GM21390 (cell line): Measurements from ENCODE around the gene ADAMTS6.

Source experiments
- ATAC-seq: cut with Tn5 transposase; IDR thresholded peaks from one replicate; pipeline ENCODE4 v1.9.1; 2021; ENCODE audit not compliant: unreplicated experiment

The ADAMTS6 gene

DNA sequence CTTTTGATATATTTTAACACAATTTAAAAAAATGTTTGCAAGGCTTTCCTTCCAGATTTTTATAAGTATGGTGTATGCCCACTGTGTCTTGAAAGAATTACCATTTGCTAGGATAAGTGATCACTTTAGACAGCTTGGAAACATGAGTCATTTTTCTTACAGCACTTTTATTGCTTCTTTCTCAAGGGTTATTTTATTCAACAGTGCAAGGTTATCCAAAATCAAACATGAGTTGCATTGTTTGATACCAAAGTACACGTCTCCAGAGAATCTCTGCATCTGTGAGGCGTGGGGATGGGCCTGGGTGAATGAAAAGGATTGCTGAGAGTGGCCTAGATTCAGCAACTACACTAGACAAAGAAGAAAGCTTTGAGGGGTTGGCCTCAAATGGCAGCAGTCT lies 329.6 kb downstream of the ADAMTS6 start:
- ATAC-seq = no peak

DNA sequence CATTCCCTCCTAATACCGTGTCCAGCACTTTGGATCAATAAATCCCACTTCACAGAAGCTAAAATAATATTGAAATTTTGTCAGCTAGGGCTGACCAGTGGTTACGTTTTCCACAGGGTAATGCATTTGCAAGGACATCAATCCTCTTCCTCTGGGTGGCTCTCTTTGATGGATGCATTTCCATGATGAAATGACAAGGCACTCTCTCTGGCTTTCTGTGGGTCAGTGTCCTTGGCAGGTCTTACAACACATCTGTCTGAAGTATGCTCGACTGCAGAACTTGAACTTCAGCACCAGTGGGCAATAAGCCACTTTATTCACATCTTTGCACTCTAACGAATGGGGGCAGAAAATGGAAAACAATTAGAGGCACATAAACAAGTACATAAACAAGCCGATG lies 330.1 kb downstream of the ADAMTS6 start:
- ATAC-seq = no peak

DNA sequence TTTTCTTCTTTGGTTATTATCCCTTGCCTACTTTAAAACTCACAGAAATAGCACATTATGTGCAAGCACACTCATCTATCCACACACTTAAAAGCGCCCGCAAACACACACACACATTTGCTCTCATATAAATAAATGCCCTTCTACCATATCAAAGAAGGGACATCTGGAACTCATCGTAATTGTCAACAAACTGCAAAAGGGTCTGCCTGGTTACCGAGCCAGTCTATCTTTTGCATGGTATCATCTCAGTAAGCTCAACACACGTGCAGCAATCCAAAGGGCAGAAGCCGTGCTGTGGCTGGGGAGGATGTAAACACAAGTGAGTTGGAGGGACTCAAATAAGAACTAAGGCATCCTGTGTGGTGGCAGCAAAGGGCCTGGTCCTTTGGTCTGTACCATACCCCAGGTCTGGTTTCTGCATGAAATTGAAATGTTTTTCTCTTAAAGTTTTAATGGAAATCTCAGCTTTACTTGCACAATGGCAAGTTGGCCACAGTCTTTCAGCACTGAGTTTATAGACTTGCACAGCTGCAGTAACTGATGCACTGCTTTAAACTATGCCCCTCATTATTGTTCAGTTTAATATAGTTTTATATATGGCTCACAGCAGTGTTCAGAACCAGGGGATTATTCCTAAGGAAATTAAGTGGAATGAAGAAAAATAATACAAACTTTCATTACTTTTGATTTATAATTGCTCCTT lies 331.0 kb downstream of the ADAMTS6 start:
- no peak for ATAC-seq

DNA sequence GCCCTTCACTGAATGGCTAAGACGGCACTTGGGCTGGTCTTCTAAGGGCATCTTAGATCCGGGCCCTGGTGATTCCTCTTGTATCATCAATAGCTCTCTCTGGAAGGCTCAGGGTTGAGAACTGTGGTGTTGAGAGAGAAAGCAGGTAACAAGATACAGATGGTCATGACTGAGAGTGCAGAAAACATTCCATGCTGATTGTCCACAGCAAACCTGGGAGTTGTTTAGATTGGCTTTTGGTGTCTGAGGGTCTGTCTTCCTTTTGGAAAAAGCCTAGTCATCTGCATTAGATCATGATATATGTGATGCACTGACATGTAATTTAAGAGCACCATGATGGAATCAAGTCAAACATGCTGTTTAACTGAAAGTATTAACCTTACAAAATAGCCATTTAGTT lies 331.9 kb downstream of the ADAMTS6 start:
- no peak for ATAC-seq

DNA sequence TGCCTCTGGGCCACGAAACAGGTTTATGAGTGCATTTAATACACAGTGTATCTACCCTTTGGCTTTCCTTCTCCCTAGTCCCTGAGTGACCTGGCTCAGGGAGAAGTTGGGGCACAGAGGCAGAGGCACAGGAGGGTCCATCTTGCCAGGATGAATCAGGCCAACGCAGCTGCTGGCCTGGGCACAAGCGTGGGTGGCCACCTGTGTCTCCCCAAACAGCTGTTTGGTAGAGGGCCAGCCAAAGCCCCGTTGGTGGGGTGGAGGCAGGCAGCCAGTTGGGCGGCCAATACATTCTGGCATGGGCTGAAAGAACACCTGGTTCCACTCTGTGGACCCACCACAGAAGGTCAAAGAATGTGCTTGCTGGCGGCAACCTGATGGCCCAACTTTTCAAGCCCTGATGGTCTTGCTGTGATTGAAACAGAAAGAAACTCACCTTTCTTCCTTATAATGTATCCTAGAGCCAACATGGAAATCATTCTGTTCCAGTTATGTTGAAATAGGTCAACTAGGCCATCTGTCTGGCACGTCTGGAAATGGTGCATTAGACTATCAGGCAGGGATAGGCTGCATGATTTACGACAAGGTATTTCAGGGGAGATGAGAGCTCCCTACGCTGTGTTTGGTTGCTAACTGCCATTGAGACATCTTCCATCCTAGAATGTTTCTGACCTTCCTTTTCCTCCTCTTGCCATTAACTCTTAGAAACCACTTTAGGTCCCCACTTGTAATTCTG lies 337.4 kb downstream of the ADAMTS6 start:
- no peak for ATAC-seq

DNA sequence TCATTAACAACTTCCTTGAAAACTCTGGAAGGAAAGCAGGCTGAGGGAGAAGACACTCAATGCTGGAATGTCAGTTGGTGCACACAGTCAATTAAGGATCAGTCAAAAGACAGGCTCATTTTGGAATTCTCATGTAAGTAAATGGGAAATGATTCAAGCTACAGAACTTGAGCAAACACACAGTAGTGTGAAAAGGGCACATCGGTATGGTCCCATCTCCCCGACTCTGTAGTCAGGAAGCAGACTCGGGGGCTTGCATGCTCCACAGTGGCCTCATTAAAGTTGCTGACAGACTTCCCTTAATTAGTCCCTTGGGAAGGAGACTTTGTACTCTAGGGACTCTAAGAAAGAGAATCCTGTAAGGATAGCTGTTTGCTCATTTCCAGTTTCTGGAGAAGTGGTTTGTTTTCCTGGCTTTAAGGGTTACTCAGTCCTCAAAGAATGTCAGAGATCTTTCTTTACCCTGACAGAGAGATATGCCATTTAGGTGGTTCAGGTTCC lies 339.2 kb downstream of the ADAMTS6 start:
- no peak for ATAC-seq

DNA sequence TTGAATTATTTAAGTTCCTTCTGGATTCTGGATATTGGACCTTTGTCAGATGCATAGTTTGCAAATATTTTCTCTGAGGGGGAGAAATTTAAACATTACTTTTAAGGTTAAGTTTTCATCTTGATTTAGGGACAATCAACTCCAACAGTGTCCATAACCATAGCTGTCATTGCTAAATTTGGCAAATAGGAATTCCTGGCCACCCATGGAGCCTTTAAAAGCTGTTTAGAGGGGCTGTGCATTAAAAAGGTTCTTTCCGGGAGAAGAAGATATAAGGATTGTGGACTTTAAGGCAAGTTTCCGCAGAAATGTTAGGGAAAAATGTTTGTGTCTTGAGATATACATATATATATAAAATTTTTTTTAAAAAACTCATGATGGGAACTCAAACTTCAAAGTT lies 339.7 kb downstream of the ADAMTS6 start:
- no peak for ATAC-seq

DNA sequence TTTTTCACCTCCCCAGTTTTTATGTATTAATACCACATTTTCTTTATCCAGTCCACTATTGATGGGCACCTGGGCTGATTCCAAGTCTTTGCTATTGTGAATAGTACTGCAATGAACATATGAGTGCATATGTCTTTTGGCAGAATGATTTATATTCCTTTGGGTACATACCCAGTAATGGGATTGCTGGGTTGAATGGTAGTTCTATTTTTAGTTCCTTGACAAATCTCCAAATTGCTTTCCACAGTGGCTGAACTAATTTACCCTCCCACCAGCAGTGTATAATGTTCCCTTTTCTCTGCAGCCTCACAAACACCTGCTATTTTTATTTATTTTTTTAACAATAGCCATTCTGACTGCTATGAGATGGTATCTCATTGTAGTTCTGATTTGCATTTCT lies 340.2 kb downstream of the ADAMTS6 start:
- no peak for ATAC-seq

DNA sequence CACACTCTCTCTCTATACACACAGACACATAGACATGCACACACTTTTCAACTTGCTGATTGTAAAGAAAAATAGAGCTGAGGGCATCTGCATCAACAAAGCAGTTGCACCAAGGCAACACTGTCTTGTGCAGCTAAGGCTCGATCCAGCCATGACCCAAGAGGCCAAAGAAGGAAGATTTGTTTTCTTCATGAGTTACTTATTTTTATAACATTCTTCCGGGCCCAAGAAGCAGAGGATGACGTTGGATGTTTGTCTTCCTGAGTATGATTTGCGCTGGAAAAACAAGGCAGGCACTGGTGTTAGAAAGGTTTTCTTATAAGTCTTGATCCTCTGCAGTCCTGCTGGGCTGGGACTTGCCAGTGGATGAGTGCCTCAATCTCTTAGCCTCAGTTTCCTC lies 344.1 kb downstream of the ADAMTS6 start:
- no peak for ATAC-seq

DNA sequence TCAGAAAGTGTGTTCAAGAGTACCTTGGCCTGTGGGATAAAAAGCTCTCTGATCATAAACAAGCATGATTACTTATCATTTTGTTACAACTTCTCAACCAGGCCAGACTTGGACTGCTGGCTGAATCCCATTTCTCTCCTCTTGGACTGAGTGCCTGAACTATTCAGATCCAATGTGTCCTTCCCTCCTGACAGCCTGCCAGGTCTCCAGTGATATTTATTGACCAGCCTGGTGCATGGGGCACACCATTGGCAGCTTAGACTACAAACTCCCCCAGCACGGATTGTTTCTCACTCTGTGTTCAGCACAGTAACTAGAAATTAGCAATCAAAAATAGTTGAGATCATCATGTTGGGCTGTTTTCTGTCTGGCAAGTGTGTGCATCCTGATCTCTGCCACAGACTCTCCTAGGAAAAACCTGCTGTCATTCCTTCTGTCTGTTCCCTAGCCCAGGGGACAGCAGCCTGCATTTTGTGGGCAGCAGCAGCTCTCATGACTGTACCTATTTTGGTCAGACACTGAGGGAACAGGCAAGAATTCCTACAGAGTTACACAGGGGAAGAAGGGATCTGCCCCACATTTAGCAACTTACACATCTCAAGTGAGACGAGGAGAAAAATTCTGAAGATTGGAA lies 348.1 kb downstream of the ADAMTS6 start:
- ATAC-seq = no peak

DNA sequence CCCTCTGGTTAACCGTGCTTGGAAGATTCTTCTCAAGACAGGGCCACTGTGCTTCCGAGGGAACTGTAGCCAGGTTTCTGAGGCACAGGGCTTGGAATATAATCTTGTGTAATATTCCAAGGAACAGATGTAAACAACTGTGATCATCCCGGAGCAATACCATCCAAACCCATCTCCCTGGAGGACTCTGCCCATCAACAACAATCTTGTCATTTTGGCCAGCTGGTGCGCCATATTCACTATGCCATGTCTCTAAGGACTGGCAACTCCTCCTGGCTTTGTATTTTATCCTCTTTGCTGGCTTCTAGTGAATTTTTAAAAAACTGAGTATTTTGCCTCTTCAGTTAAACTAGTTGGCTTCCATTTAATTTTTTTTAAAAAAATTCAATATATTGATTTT lies 349.3 kb downstream of the ADAMTS6 start:
- no peak for ATAC-seq

DNA sequence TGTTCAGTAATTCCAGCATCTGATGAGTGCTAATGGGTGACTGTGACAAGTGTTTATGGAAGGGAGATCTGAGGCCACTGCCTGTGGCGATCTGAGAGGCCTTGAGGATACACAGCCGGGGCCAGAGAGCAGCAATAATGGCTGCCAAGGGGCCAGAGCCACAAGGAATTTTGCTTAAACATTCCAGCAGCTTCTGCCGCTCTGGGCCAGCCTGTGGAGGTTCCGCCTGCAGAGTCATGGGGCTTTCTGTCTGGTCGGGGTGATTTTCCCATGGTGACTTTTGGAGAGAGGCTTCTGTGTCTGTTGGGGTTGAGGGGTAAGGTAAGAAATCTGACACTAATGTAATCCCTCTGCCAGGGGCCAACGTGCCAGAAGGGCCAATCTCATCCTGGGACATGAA lies 353.5 kb downstream of the ADAMTS6 start:
- ATAC-seq = no peak

DNA sequence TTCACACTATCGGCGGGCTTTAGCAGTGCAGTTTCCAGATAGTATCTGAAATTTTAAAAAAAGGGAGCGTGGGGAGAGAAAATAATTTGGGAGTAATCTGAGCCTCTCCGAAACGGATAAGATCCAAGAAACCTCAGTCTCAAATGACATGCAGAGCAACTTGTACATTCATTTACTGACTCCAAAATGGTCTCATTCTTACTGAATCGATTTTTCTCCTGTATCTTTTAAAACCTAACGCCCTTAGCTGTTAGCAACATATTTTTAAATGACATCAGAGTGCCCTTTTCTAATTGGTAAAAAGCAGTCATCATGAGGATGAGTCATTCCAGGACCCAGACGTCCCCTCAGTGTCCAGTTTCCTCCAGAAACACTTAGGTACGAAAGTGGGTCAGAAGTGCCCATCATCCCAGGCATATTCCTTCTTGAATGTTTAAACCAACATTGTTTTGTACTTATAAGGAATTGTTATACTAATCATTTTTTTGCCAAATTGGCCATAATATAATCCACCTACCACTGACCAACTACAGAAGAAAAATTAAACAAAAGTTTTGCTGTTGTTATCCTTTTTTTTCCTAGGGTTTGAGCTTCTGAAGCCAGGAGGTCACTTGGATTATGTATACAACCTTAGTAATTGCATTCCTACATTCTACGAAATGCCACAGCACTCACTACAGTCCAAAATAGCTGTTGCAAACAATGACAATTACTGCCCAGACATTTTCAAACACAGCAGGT lies 354.4 kb downstream of the ADAMTS6 start:
- no peak for ATAC-seq

DNA sequence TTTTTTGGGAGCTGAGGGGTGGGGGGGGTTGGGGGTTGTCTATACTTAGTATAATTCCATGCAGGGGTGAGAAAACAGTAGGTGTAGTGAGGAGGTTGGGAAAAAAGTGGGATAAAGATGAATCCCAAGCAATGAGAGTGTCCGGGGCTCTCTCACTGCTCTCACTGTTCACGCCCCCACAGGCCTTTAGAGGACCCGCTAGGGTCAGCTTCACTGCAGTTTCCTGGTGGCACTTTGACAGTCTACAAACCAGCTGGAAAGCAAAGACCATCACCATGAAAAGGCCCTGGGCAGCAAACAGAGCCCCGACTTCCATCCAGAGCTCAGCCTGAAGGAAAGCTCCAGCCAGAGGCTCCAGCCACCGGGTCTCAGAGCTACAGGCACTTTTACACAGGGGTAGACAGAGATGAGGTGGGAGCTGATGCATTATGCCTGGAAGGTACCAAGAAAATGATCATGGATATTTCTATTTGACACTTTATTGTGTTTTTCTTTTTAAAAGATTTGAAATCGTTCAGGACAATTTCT lies 355.1 kb downstream of the ADAMTS6 start:
- no peak for ATAC-seq

DNA sequence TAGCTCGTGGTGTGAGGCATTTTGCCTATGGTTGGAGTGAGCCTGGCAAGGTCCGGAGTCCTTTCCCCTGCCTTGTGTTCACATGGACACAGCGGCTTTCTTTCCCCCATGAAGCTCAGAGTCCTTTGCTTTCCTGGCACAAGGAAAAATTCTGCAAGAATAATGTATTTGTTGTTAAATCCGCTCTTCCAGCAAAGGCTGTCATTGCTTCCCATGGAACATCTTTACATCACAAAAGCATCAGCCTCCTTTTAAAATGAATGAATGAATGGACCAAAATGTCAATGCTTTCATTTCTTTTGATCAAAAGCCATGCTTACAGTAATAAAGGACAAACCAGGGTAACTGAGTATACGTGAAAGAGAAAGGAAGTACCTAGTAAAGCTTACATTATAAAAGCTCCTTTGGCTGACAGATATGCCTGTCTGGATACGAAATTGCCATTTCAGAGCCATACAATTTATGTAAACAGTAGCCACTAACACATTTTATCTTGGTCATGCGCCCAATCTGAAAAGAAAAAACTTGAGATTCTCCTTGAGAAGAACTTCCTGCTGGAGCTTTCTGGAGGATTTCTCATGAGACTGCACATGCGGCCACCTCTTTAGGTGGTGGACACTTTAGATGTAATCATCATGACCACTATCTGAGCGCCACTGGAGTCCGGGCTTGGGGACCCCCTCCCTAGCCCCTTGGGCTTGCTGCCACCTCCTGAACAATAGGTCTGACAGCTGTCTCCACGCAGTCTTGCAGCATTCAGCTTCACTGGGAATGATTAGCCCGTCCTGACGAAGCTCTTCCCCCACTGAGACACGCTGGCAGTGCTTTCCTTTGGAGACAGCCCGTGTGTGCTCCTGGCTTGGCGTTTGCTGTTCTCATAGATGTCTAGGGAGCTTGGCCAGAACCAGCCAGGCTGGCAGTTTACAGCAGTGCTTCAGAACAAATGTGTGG lies 355.9 kb downstream of the ADAMTS6 start:
- ATAC-seq = no peak

DNA sequence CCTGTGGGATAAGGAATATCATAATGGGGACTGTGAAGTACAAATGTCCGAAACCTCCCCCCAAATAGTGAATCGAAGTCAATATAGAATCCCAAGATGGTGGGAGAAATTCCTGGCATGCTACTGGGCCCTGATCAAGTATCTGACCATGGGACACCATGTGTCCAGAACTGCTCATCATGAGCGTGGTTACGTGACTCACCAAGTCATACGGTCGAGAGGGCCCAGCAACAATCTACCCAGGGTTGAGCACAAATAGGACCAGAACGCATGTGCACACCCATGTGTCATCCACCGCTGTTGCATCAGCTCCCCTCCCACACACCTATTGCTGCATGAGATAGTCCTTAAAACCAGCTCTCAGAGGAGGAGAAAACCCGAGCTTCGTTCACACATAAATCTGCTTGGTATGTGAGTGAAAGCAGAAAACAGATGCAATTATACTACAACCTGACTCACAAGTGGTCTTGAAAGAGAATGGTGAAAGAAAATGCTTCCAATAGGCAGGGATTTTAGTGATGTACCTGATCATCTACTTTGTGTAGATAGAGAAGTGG lies 359.8 kb downstream of the ADAMTS6 start:
- ATAC-seq = no peak

DNA sequence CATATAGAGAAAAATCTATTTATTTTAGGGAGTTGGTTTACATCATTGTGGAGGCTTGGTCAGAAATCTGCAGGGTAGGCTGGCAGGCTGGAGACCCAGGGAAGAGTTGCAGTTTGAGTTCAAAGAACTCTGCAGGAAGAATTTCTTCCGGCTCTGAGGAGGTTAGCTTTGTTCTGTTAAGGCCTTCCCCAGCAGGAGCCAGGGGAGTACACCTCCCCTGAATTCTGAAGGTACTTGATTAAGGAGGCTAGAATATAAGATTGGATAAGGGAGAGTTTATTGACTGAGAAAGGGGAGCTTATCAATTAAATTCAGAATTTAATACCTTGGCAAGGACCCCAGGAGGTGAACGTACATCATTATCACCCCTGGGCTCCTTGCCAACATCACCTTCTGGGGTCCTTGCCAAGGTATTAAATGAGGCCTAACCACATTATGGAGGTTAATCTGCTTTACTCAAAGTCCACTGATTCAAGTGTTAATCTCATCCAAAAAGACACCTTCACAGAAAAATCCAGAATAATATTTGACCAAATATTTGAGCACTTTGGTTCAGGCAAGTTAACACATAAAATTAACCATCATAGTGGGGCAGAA lies 361.3 kb downstream of the ADAMTS6 start:
- no peak for ATAC-seq

DNA sequence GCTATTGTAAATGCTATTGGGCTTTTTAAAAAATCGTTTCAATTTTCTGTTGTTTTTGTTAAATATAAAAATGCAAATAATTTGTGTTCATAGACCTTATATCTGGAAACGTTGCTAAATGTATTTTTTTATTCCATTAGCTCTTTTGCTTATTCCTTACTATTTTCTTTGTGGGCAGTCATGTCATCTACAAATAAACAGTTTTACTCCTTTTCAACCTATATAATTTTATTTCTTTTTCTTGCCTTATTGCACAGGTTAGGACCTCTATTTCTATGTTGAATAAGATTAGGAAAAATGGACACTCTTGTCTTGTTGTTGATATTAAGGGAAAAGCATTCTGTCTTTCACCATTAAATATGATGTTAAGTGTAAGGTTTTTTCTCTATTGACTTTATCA lies 364.2 kb downstream of the ADAMTS6 start:
- no peak for ATAC-seq

DNA sequence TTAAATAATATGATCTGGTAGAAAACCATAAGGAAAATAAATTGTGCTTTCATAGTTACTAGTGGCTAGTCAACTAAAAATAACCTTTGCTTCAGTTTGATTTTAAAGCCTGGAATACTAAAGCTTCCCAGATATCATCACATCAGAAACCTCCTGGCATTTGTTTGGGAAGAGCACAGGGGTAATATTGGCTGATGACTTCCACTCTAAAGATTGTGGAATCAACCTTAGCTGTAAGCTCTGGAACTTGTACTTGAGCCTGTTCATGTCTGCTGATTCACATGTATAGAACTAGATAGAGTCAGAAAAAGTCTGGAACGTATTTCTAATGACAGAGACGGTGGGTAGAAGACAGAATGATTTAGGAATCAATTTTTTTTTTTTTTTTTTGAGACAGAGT lies 367.9 kb downstream of the ADAMTS6 start:
- no peak for ATAC-seq
